Lower leg skin (tissue), 3 donors: Measurements from ENCODE around the gene CDAN1.

Source experiments
- POLR2A ChIP-seq, 2 donors: fragments of 450-650 bp; IDR thresholded peaks; one replicate each; pipeline ENCODE4 v1.6.1; 2016 to 2017; ENCODE audit warnings: antibody characterized with exemption in 2 of 2, mild to moderate bottlenecking in 1 of 2, moderate library complexity in 1 of 2
- TF ChIP-seq, protein P1 (sequence below), 3 donors: fragments of 450-650 bp; IDR thresholded peaks; one replicate each; pipeline ENCODE4 v1.5.1; 2016; ENCODE audit warnings: antibody characterized with exemption in 3 of 3, mild to moderate bottlenecking in 3 of 3, moderate library complexity in 2 of 3

DNA sequence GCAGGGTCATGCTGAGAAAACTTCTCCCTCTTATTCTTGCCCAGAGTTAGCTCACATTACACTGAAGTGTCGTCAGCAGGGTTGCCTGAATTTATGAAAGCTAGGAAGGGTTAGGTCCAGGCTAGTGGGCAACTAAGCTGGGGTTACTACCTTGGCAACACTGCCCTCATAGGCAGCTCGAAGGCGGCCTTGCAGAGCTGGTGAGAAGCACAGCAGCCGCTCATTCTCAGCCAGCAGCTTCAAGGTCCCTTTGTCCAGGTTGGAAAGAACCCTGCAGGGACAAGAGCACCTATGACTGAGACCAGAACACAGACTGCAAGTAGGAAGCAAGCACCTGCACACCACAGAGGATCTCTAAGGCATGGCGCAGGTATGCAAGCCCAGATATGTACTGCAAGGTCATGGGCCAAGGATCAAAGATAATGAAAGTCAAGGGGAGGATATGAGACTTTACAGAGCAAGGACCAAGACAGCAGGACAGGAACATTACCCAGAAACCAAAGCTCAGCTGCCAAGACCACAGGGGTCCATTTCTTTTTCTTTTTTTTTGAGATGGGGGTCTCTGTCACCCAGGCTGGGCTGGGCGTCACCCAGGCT lies 2.8 kb downstream of the CDAN1 start:
- TF ChIP-seq, protein P1, sequence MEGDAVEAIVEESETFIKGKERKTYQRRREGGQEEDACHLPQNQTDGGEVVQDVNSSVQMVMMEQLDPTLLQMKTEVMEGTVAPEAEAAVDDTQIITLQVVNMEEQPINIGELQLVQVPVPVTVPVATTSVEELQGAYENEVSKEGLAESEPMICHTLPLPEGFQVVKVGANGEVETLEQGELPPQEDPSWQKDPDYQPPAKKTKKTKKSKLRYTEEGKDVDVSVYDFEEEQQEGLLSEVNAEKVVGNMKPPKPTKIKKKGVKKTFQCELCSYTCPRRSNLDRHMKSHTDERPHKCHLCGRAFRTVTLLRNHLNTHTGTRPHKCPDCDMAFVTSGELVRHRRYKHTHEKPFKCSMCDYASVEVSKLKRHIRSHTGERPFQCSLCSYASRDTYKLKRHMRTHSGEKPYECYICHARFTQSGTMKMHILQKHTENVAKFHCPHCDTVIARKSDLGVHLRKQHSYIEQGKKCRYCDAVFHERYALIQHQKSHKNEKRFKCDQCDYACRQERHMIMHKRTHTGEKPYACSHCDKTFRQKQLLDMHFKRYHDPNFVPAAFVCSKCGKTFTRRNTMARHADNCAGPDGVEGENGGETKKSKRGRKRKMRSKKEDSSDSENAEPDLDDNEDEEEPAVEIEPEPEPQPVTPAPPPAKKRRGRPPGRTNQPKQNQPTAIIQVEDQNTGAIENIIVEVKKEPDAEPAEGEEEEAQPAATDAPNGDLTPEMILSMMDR (IDR thresholded peaks at IDR 0.05), result no peak
- TF ChIP-seq POLR2A (IDR thresholded peaks at IDR 0.05), result no peak
